Measurements from ENCODE around the gene COL6A3. TPM values are rescaled to one million over a fixed set of nuclear protein-coding genes. Genes with fewer than 3 reads are reported as not detected.

The COL6A3 gene
- total and polyA plus RNA-seq, 2 of the 13 experiments (the other 11 are each of a cell fraction or from before 2014, with no cell fraction given): 0.03 TPM; not detected in 1

DNA sequence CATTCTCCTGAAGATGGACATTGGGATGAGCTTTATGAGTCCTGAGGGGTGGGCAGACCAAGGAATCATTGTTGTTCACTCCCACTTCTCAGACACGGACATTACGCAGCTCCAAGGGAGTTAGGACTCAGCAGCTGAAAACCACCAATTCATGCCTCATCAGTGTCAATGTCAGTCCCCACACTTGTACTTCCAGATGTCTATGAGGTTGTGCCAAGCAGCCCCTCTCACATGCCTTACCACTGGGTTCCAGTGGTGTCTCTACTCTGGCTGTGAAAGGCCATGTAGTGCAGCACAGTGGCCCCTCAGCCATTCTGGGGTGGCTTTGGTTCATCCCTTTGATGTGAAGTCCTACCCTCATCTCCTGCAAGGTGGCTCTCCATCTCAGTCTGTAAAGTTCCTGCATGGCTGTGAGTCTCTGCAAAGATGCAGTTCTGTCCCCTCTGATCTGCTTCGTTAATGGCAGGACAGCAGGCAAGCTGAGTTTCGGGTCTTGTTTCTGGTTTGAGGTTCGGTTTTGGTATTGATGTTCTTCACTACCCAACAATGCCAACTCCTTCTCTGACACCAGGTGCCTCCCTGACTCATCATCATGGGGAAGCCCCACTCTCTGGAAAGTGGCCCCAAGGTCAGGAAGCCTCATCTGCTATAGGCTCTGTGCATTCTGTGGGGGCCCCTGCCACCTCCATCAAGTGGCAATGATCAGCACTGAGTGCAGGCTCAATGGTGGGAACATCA is 14.0 kb upstream of the COL6A3 start:
- TF ChIP-seq ESRRA (CRISPR knock-in tag; IDR thresholded peaks at IDR 0.05; ENCODE audit: low read depth): no peak
- no peak for TF ChIP-seq ETV5 (CRISPR knock-in tag; IDR thresholded peaks at IDR 0.05; ENCODE audit: borderline replicate concordance)
- no peak for TF ChIP-seq HNRNPUL1 (IDR thresholded peaks at IDR 0.05; ENCODE audit: low read depth, low read length)
- no peak for TF ChIP-seq ZNF775 (CRISPR knock-in tag; IDR thresholded peaks at IDR 0.05; ENCODE audit: borderline replicate concordance)
- TF ChIP-seq, protein P1, sequence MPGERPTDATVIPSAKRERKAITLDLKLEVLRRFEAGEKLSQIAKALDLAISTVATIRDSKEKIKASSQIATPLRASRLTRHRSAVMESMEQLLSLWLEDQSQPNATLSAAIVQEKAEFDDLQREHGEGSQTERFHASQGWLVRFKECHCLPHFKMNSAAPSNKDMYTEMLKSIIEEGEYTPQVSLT (CRISPR knock-in tag; IDR thresholded peaks at IDR 0.05; ENCODE audit: borderline replicate concordance, low read depth): no peak
- no peak for TF ChIP-seq HCFC1 (IDR thresholded peaks at IDR 0.05; ENCODE audit: low read depth, low read length)
- no peak for TF ChIP-seq ZNF543 (CRISPR knock-in tag; IDR thresholded peaks at IDR 0.05)
- no peak for TF ChIP-seq MBD4 (IDR thresholded peaks at IDR 0.05; ENCODE audit: borderline replicate concordance, low read length)
- TF ChIP-seq ZBTB4 (CRISPR knock-in tag; IDR thresholded peaks at IDR 0.05; ENCODE audit: borderline replicate concordance): no peak
- TF ChIP-seq, protein P2, sequence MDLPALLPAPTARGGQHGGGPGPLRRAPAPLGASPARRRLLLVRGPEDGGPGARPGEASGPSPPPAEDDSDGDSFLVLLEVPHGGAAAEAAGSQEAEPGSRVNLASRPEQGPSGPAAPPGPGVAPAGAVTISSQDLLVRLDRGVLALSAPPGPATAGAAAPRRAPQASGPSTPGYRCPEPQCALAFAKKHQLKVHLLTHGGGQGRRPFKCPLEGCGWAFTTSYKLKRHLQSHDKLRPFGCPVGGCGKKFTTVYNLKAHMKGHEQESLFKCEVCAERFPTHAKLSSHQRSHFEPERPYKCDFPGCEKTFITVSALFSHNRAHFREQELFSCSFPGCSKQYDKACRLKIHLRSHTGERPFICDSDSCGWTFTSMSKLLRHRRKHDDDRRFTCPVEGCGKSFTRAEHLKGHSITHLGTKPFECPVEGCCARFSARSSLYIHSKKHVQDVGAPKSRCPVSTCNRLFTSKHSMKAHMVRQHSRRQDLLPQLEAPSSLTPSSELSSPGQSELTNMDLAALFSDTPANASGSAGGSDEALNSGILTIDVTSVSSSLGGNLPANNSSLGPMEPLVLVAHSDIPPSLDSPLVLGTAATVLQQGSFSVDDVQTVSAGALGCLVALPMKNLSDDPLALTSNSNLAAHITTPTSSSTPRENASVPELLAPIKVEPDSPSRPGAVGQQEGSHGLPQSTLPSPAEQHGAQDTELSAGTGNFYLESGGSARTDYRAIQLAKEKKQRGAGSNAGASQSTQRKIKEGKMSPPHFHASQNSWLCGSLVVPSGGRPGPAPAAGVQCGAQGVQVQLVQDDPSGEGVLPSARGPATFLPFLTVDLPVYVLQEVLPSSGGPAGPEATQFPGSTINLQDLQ (CRISPR knock-in tag; IDR thresholded peaks at IDR 0.05): no peak
- no peak for TF ChIP-seq SP2 (CRISPR knock-in tag; IDR thresholded peaks at IDR 0.05)
- TF ChIP-seq REL (CRISPR knock-in tag; conservative IDR thresholded peaks at IDR 0.05): no peak
- no peak for TF ChIP-seq ZNF549 (CRISPR knock-in tag; IDR thresholded peaks at IDR 0.05)
- TF ChIP-seq ZBTB38 (CRISPR knock-in tag; IDR thresholded peaks at IDR 0.05): no peak
- no peak for TF ChIP-seq FOXK2 (IDR thresholded peaks at IDR 0.05)
- Histone ChIP-seq H3K79me2 (ENCODE audit: insufficient read depth, low read length) (no peaks in the 10 kb centered on the region), H3K9me3 (ENCODE audit: low read length) (no peaks in the 10 kb centered on the region), H3K9ac (ENCODE audit: insufficient read depth, low read depth, low read length) (no peak overlapping the region), H3K4me1 (ENCODE audit: insufficient read depth, low read length) (no peaks in the 10 kb centered on the region), H3K27me3 (ENCODE audit: control insufficient read depth in 1 of 2, insufficient read depth in 2 of 2, low read length in 2 of 2) (peaks cover 0 to 25% of the 10 kb centered on the region in 2 experiments; a peak in 2 of 5 replicates), H3K4me3 (replicated peaks in 1 of 3; ENCODE audit: insufficient read depth in 1 of 3, low read depth in 2 of 3, low read length in 3 of 3) (no peak overlapping the region), H3K4me2 (ENCODE audit: low read depth, low read length) (no peak overlapping the region), H3K27ac (ENCODE audit: extremely low read length, insufficient read depth, low read length) (no peak overlapping the region), H3K36me3 (replicated peaks in 1 of 2; ENCODE audit: control insufficient read depth in 1 of 2, insufficient read depth in 2 of 2, low read length in 2 of 2) (no peaks in the 10 kb centered on the region), H4K20me1 (ENCODE audit: insufficient read depth, low read length) (no peaks in the 10 kb centered on the region), H2AFZ (ENCODE audit: low read length) (no peak overlapping the region)
- intact Hi-C loops (cut with micrococcal nuclease; ENCODE audit: unreplicated experiment): no loop called here
- DNase-seq (ENCODE audit: low spot score) (no peak), FAIRE-seq (no peak), ATAC-seq (no peak)
- no TSS peak for BruUV-seq (replicated peaks)
- in situ Hi-C loops (cut with HindIII; ENCODE audit: extremely low pct_ligation_motif_present, low pct_unique_long_range_greater_than_20kb): no loop called here
- ChIA-PET POLR2A (no interaction called here), CTCF (ENCODE audit: low intra/inter-chr PET ratio, low total read pairs) (no interaction called here)
- 13% methylated on average over 5 of the region's 5 CpGs for WGBS (ENCODE audit: low lambda C conversion rate)

Measured in HepG2 (cell line).